Ascending aorta (tissue), 2 donors: ENCODE data around the gene C1orf232. TPM values are rescaled to one million over a fixed set of nuclear protein-coding genes. Genes with fewer than 3 reads are reported as not detected.
A peak's percentile ranks its signal among the peaks of the same experiment; 100 is the strongest.

ENCODE experiments used
- DNase-seq, 2 donors: peaks; one replicate each; pipeline ENCODE4 v3.0.0-alpha.2; 2019; ENCODE audit warnings: low spot score in 2 of 2
- H3K27ac ChIP-seq, 2 donors: fragments of 200-600 bp; sonication (generic); one replicate each; pipeline ENCODE4 v1.5.1; 2016 to 2017; ENCODE audit warnings: mild to moderate bottlenecking in 1 of 2
- H3K27me3 ChIP-seq: fragments of 200-600 bp; sonication (generic); one replicate; pipeline ENCODE4 v1.5.1; 2017
- H3K36me3 ChIP-seq, 2 donors: fragments of 200-600 bp; sonication (generic); one replicate each; pipeline ENCODE4 v1.5.1; 2016
- H3K4me1 ChIP-seq, 2 donors: fragments of 200-600 bp; sonication (generic); one replicate each; pipeline ENCODE4 v1.5.1; 2016 to 2017; ENCODE audit warnings: mild to moderate bottlenecking in 1 of 2
- H3K4me3 ChIP-seq, 2 donors: fragments of 200-600 bp; sonication (generic); one replicate each; pipeline ENCODE4 v1.5.1; 2016 to 2017; ENCODE audit warnings: mild to moderate bottlenecking in 1 of 2
- H3K9me3 ChIP-seq, 2 donors: fragments of 200-600 bp; sonication (generic); one replicate each; pipeline ENCODE4 v1.5.1; 2016
- intact Hi-C: fragments of 100-400 bp; cut with DNase I; formaldehyde crosslinking; loops from one replicate; pipeline ENCODE4 v1.15.1; 2023
- total RNA-seq: library from RNA; depleted of rRNA; stranded (reverse); fragments of >200 nt; gene quantifications from one replicate; pipeline ENCODE4 v1.1.0, GENCODE V29; 2016
- TF ChIP-seq, protein P1 (sequence below), 3 experiments: fragments of 200-600 bp in 2 of 3; fragments of 450-650 bp in 1 of 3; sonication (generic) in 2 of 3; IDR thresholded peaks; one replicate each; pipeline ENCODE4 v1.5.1; 2016 to 2019; ENCODE audit warnings: antibody characterized with exemption in 3 of 3, mild to moderate bottlenecking in 1 of 3, moderate library complexity in 1 of 3

C1orf232 gene
- total RNA-seq, 1 donor from 2014 or later, result not detected

DNA sequence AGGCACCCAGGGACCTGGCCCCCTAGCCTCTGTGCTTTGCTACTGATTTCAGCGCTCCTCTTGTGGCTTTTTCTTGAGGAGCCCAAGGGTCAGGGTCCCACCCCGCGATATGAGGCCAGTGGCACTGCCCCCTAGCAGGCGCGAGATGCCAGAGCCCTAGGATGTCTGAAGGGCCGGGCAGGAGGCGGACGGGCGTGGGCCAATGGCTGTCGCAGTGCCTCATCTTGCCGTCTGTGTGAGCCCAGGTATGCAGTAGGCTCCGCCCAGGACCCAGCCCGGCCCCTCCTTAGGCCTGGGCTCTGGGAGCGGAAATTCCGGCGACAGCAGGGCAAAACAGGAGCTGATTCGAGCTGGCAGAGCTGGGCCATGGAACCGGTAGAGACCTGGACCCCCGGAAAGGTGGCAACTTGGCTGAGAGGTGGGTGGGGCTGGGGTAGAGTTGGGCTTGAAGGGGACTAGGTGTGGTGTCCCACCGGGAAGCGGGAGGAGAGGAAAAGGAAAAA, 8.5 kb upstream of the C1orf232 start, which contains the start of gene CNKSR1:
Gene CNKSR1, plus strand, starts transcription at position 310 of the 503 bp plus-strand sequence. Its CDS starts 57 bp downstream, at position 367.
- Histone ChIP-seq H3K27ac (no peak within 1 kb of the TSS), H3K4me3 (no peak within 1 kb of the TSS), H3K4me1 (no peaks in the 10 kb centered on the region), H3K9me3 (no peaks in the 10 kb centered on the region), H3K27me3 (no peaks in the 10 kb centered on the region), H3K36me3 (no peaks in the 10 kb centered on the region)
- intact Hi-C loops, result no loop called here
- no peak for DNase-seq
- TF ChIP-seq, protein P1, sequence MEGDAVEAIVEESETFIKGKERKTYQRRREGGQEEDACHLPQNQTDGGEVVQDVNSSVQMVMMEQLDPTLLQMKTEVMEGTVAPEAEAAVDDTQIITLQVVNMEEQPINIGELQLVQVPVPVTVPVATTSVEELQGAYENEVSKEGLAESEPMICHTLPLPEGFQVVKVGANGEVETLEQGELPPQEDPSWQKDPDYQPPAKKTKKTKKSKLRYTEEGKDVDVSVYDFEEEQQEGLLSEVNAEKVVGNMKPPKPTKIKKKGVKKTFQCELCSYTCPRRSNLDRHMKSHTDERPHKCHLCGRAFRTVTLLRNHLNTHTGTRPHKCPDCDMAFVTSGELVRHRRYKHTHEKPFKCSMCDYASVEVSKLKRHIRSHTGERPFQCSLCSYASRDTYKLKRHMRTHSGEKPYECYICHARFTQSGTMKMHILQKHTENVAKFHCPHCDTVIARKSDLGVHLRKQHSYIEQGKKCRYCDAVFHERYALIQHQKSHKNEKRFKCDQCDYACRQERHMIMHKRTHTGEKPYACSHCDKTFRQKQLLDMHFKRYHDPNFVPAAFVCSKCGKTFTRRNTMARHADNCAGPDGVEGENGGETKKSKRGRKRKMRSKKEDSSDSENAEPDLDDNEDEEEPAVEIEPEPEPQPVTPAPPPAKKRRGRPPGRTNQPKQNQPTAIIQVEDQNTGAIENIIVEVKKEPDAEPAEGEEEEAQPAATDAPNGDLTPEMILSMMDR (IDR thresholded peaks at IDR 0.05), result no peak

DNA sequence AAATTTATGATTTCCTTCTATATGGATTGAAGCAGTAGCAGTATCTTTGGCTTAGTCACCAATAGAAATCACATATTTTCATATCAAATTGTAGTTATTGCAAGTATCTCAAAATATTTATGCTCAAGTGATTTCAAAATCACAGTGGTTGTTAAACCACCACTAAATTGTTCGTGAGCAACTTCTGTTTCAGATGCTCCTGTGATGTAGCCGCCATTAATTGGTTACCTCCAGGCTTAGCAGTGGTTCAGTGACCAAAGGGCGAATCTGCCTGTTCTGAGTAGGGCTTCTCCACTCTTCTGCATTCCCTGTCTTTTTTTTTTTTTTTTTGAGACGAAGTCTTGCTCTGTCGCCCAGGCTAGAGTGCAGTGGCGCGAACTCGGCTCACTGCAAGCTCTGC, 6.6 kb upstream of the C1orf232 start:
- TF ChIP-seq, protein P1 (IDR thresholded peaks at IDR 0.05), result no peak
- peaks cover 0 to 5% of the 10 kb centered on the region in 2 donors for H3K4me1 ChIP-seq
- intact Hi-C loops, result no loop called here
- no peaks in the 10 kb centered on the region for H3K27me3 ChIP-seq
- H3K36me3 ChIP-seq, result no peaks in the 10 kb centered on the region
- DNase-seq, result no peak
- no peak overlapping the region for H3K4me3 ChIP-seq
- no peak overlapping the region for H3K27ac ChIP-seq
- no peaks in the 10 kb centered on the region for H3K9me3 ChIP-seq

DNA sequence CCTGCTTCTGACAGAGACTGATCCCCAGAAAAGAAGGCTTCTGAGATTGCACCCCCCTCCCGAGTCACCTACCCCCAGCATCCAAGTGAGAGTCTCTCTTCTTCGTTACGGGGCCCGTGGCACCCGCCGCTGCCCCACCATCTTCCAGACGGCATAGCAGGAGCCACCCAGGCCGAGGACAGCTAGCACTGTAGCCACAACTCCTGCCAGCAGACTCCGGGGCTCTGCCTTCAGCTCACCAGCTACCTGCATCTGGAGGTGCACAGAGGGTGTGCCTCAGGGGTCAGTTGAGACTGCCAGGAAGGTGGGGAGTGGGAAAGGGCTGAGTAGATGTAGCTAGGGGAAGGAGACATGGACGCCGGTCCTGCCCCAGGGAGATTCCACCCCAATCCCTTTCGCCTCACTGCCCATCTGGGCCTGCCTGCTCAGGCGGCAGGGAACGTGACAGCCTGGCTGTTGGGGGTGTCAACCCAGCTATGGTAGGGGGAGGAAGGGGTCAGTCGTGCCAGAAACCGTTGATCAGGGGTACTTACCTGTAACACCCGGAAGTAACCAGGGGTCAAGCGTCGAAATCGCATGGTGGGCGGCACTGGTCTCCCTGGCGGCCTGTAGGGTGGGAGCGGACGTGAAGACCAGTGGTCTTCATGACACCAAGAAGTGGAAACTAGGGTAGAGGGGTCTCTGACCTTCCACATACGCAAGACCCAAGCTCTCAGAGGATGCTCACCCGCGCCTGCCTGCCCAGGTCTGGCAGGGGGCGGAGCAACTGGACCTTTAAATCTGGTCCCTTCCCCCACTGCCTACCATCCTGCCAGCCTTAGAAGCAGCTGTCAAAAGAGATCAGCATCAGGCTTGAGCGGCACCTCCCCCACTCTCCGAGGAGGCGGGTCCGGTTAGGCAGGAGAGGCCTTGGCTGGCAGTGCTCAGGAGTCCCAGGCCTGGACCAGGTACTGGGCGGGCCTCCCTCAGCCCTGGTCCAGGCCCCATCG, 2.6 kb upstream of the C1orf232 start, which contains the start of gene ZNF593OS:
Gene ZNF593OS, minus strand, starts transcription at position 749 of the 989 bp plus-strand sequence. Its CDS starts 171 bp downstream, at position 578.
- TF ChIP-seq, protein P1 (IDR thresholded peaks at IDR 0.05), result no peak

DNA sequence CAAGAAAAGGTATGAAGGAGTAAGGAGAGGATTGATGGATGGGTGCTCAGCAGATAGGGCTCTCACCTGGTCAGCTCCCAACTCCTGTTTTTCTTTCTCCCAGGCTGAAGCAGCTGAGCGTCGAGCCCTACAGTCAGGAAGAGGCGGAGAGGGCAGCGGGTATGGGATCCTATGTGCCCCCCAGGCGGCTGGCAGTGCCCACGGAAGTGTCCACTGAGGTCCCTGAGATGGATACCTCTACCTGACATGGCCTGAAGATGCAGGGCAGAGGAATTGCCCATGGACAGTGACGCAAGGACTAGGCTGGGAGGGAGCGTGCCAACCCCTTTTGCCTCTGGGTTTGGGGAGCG, 1.7 kb upstream of the C1orf232 start:
- no peak for DNase-seq
- intact Hi-C loops, result no loop called here
- peak overlapping the region; percentile 63 to 90 for H3K4me3 ChIP-seq
- H3K36me3 ChIP-seq, result no peaks in the 10 kb centered on the region
- H3K9me3 ChIP-seq, result no peaks in the 10 kb centered on the region
- H3K27me3 ChIP-seq, result no peaks in the 10 kb centered on the region
- TF ChIP-seq, protein P1 (IDR thresholded peaks at IDR 0.05), result no peak
- H3K4me1 ChIP-seq, result peaks cover 0 to 6% of the 10 kb centered on the region in 2 donors
- peak overlapping the region in 1 of 2 donors; percentile 41 for H3K27ac ChIP-seq

More for the DNA sequence above, 2.6 kb upstream of the C1orf232 start, which contains the start of gene ZNF593OS:
- no peak for DNase-seq
- Histone ChIP-seq H3K4me3 (peak within 1 kb of the TSS in 1 of 2 donors; percentile 90), H3K27ac (no peak within 1 kb of the TSS), H3K9me3 (no peaks in the 10 kb centered on the region), H3K27me3 (no peaks in the 10 kb centered on the region), H3K4me1 (peaks cover 0 to 6% of the 10 kb centered on the region in 2 donors), H3K36me3 (no peaks in the 10 kb centered on the region)
- intact Hi-C loops, result no loop called here

DNA sequence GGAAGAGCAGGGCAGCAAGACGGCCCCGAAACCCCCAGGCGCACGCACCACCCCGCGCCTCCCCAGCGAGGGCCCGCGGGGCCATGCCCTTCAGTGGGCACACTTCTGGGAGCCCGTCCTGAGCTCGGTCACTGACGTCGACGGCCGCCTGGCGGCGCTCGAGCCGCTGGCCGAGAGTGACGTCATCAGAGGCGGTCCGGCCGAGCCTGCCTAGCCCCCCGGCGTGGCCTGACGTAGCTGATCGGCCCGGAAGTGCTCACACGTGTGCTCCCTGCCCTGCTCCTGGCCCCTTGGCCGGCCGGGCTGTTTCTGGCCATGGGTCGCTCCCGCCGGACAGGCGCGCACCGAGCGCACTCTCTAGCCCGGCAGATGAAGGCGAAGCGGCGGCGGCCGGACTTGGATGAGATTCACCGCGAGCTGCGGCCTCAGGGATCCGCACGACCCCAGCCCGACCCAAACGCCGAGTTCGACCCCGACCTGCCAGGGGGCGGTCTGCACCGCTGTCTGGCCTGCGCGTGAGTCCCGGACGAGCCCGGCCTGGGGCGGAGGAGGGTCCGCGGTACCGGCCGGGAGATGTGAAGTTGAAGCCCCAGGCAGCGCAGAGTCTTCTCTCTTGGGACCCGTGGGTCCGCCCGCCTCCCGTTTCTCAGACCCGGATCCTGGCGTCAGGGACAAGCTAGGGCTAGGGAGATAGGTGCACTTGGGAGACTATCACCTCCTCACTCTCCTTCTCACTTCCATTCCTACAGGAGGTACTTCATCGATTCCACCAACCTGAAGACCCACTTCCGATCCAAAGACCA, 1.1 kb upstream of the C1orf232 start, which contains the start of gene ZNF593:
Gene ZNF593, plus strand, starts transcription at position 240 of the 803 bp plus-strand sequence. Its CDS starts 76 bp downstream, at position 316.
- peak within 1 kb of the TSS; percentile 41 to 54 for H3K27ac ChIP-seq
- H3K9me3 ChIP-seq, result no peaks in the 10 kb centered on the region
- no peaks in the 10 kb centered on the region for H3K36me3 ChIP-seq
- DNase-seq, result peak; percentile 35 to 96
- intact Hi-C loops, result loop anchor here (1.0 to 10.0 kb wide), 5 partner anchors 64 to 265 kb away; partner anchors contain the start of genes CEP85, DHDDS and STMN1
- H3K27me3 ChIP-seq, result no peaks in the 10 kb centered on the region
- H3K4me3 ChIP-seq, result peak within 1 kb of the TSS; percentile 63 to 90
- TF ChIP-seq, protein P1 (IDR thresholded peaks at IDR 0.05), result peak; percentile 91 to 96 (median 93)
- H3K4me1 ChIP-seq, result peaks cover 0 to 6% of the 10 kb centered on the region in 2 donors
